Sigmoid colon (tissue), 4 donors: ENCODE results near the gene RXRG.

Experiments used
- EP300 ChIP-seq, 4 donors: sonication (generic); formaldehyde crosslinking; IDR thresholded peaks; one replicate each; pipeline ENCODE4 v1.6.1; 2017; ENCODE audit warnings: antibody characterized with exemption in 4 of 4
- TF ChIP-seq, protein P1 (sequence below), 4 experiments: fragments of 450-650 bp in 3 of 4; fragments of 200-600 bp in 1 of 4; IDR thresholded peaks; one replicate each; pipeline ENCODE4 v1.5.1; 2016 to 2019; ENCODE audit warnings: antibody characterized with exemption in 4 of 4, mild to moderate bottlenecking in 3 of 4, moderate library complexity in 2 of 4

DNA sequence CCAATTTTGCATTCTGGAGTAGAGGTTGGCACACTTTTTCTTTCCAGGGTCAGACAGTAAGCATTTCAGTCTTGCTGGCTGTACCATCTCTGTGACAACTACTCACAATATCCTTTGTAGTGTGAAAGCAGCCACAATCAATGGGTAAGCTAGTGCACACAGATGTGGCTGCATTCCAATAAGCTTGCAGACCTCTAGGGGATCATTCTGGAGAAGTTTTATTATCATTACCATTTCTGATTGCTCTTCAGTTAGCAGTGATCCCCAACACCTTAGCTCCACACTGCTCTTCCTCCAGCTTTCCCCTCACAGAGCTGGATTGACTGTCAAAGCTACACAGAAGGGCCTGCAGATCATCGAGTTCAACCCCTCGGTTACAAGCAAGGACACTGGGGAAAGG lies 9.1 kb downstream of the RXRG start:
- TF ChIP-seq EP300 (IDR thresholded peaks at IDR 0.05), result no peak
- TF ChIP-seq, protein P1, sequence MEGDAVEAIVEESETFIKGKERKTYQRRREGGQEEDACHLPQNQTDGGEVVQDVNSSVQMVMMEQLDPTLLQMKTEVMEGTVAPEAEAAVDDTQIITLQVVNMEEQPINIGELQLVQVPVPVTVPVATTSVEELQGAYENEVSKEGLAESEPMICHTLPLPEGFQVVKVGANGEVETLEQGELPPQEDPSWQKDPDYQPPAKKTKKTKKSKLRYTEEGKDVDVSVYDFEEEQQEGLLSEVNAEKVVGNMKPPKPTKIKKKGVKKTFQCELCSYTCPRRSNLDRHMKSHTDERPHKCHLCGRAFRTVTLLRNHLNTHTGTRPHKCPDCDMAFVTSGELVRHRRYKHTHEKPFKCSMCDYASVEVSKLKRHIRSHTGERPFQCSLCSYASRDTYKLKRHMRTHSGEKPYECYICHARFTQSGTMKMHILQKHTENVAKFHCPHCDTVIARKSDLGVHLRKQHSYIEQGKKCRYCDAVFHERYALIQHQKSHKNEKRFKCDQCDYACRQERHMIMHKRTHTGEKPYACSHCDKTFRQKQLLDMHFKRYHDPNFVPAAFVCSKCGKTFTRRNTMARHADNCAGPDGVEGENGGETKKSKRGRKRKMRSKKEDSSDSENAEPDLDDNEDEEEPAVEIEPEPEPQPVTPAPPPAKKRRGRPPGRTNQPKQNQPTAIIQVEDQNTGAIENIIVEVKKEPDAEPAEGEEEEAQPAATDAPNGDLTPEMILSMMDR (IDR thresholded peaks at IDR 0.05), result no peak
